HG02763 (cell line): Measurements from ENCODE around the gene RRAS.
A peak's percentile ranks its signal among the peaks of the same experiment; 100 is the strongest.

Experiments
- ATAC-seq: cut with Tn5 transposase; IDR thresholded peaks from one replicate; pipeline ENCODE4 v1.9.1; 2021; ENCODE audit warnings: mild to moderate bottlenecking, moderate library complexity; ENCODE audit not compliant: unreplicated experiment

RRAS gene

GRCh38 chr19:49655570-49656455, 15.9 kb upstream of the RRAS start:
- no peak for ATAC-seq

GRCh38 chr19:49654581-49654980, 14.6 kb upstream of the RRAS start:
- ATAC-seq = no peak

- ATAC-seq = no peak
Measured at GRCh38 chr19:49653466-49653806, 13.5 kb upstream of the RRAS start.

- no peak for ATAC-seq
Measured at GRCh38 chr19:49652551-49653465, 12.9 kb upstream of the RRAS start.

GRCh38 chr19:49651820-49652550, 12.0 kb upstream of the RRAS start:
- no peak for ATAC-seq

GRCh38 chr19:49651029-49651819, 11.3 kb upstream of the RRAS start:
- ATAC-seq = no peak

- no peak for ATAC-seq
Measured at GRCh38 chr19:49646586-49646985, 6.6 kb upstream of the RRAS start.

- ATAC-seq = no peak
Measured at GRCh38 chr19:49645995-49646394, 6.1 kb upstream of the RRAS start.

GRCh38 chr19:49645592-49645991, 5.6 kb upstream of the RRAS start:
- ATAC-seq = no peak

GRCh38 chr19:49643466-49643865, 3.5 kb upstream of the RRAS start:
- no peak for ATAC-seq

- ATAC-seq = no peak
Measured at GRCh38 chr19:49642492-49643035, 2.6 kb upstream of the RRAS start.

- ATAC-seq = peak; percentile 63
Measured at GRCh38 chr19:49641688-49642491, 1.9 kb upstream of the RRAS start, which contains the start of gene SCAF1. Gene SCAF1 (plus strand): TSS chr19:49642209. CDS start chr19:49645027, 2,818 bp downstream.

- ATAC-seq = no peak
Measured at GRCh38 chr19:49639401-49640112, 386 bp downstream of the RRAS start.

- ATAC-seq = no peak
Measured at GRCh38 chr19:49637821-49638738, 1.9 kb downstream of the RRAS start.

- ATAC-seq = no peak
Measured at GRCh38 chr19:49636233-49636932, 3.6 kb downstream of the RRAS start.

- ATAC-seq = no peak
Measured at GRCh38 chr19:49635530-49636232, 4.3 kb downstream of the RRAS start.
